ENCODE measurements around the gene GAMT.

Gene GAMT

GRCh38 chr19:1418951-1419738 is 17.8 kb upstream of the GAMT start:
- DNase-seq (ENCODE audit: low read depth in 1 of 2, low spot score in 1 of 2): no peak

- no peak for DNase-seq (ENCODE audit: low read depth in 1 of 2, low spot score in 1 of 2)
Observed at GRCh38 chr19:1418496-1418775, 17.1 kb upstream of the GAMT start.

- no peak for DNase-seq (ENCODE audit: low read depth in 1 of 2, low spot score in 1 of 2)
Observed at GRCh38 chr19:1417681-1418495, 16.5 kb upstream of the GAMT start.

GRCh38 chr19:1417145-1417544 is 15.8 kb upstream of the GAMT start:
- DNase-seq (ENCODE audit: low read depth in 1 of 2, low spot score in 1 of 2): no peak

GRCh38 chr19:1416014-1416841 is 14.9 kb upstream of the GAMT start:
- DNase-seq (ENCODE audit: low read depth in 1 of 2, low spot score in 1 of 2): no peak

GRCh38 chr19:1412995-1413800 is 11.9 kb upstream of the GAMT start:
- DNase-seq (ENCODE audit: low read depth in 1 of 2, low spot score in 1 of 2): no peak

GRCh38 chr19:1412323-1412923 is 11.1 kb upstream of the GAMT start:
- DNase-seq (ENCODE audit: low read depth in 1 of 2, low spot score in 1 of 2): no peak

GRCh38 chr19:1411255-1412191 is 10.2 kb upstream of the GAMT start:
- no peak for DNase-seq (ENCODE audit: low read depth in 1 of 2, low spot score in 1 of 2)

GRCh38 chr19:1410789-1411188 is 9.4 kb upstream of the GAMT start:
- DNase-seq (ENCODE audit: low read depth in 1 of 2, low spot score in 1 of 2): no peak

GRCh38 chr19:1410136-1410786 is 8.9 kb upstream of the GAMT start:
- no peak for DNase-seq (ENCODE audit: low read depth in 1 of 2, low spot score in 1 of 2)

- DNase-seq (ENCODE audit: low read depth in 1 of 2, low spot score in 1 of 2): no peak
Observed at GRCh38 chr19:1409204-1410005, 8.1 kb upstream of the GAMT start.

- peak; percentile 19 to 36 for DNase-seq (ENCODE audit: low read depth in 1 of 2, low spot score in 1 of 2)
Observed at GRCh38 chr19:1408300-1409203, 7.2 kb upstream of the GAMT start.

GRCh38 chr19:1407528-1408299 is 6.4 kb upstream of the GAMT start, which contains the start of gene DAZAP1:
DAZAP1 (plus strand) TSS chr19:1407586; CDS start chr19:1407774, 188 bp downstream.
- peak; percentile 10 to 35 for DNase-seq (ENCODE audit: low read depth in 1 of 2, low spot score in 1 of 2)

GRCh38 chr19:1406774-1407527 is 5.6 kb upstream of the GAMT start:
- DNase-seq (ENCODE audit: low read depth in 1 of 2, low spot score in 1 of 2): peak; percentile 98 to 100

- DNase-seq (ENCODE audit: low read depth in 1 of 2, low spot score in 1 of 2): no peak
Observed at GRCh38 chr19:1402411-1403070, 1.2 kb upstream of the GAMT start.

Measured in activated T-helper 1 cell treated with anti-CD3 and anti-CD28 coated beads, Interleukin-2, amount 50 U/mL, for 16 hours (primary cell).